ENCODE measurements around the gene PIWIL4.

DNA sequence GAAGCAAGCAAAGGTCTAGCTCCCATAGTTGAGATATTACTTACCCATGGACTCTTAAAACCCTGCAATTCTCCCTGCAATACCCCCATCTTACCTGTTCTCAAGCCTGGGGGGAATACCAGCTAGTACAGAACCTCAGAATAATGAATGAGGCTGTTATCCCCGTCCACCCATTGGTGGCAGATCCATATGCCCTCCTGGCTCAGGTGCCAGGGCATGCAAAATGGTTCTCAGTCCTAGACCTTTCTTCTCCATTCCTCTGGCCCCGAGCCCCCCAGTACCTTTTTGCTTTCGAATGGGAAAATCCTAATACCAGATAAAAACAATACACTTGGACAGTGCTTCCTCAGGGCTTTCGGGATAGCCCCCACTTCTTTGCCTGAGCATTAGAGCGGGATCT, 86.4 kb downstream of the PIWIL4 start:
- TF ChIP-seq, protein P1, sequence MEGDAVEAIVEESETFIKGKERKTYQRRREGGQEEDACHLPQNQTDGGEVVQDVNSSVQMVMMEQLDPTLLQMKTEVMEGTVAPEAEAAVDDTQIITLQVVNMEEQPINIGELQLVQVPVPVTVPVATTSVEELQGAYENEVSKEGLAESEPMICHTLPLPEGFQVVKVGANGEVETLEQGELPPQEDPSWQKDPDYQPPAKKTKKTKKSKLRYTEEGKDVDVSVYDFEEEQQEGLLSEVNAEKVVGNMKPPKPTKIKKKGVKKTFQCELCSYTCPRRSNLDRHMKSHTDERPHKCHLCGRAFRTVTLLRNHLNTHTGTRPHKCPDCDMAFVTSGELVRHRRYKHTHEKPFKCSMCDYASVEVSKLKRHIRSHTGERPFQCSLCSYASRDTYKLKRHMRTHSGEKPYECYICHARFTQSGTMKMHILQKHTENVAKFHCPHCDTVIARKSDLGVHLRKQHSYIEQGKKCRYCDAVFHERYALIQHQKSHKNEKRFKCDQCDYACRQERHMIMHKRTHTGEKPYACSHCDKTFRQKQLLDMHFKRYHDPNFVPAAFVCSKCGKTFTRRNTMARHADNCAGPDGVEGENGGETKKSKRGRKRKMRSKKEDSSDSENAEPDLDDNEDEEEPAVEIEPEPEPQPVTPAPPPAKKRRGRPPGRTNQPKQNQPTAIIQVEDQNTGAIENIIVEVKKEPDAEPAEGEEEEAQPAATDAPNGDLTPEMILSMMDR (IDR thresholded peaks at IDR 0.05) = no peak
- TF ChIP-seq POLR2A (IDR thresholded peaks at IDR 0.05) = no peak
